Panc1 (cell line): ENCODE measurements around the gene PXK. TPM values are rescaled to one million over a fixed set of nuclear protein-coding genes. Genes with fewer than 3 reads are reported as not detected.
"Not testable (repeated sequence)": the region's sequence is repeated elsewhere in the genome, so short reads cannot be mapped to it uniquely, and the experiment has no call there.

ENCODE experiments used
- ATAC-seq: fragments of 200-7000 bp; cut with Tn5 transposase; 2 replicates; pipeline ENCODE4 v1.9.1; 2020; ENCODE audit warnings: mild to moderate bottlenecking, moderate library complexity
- BruUV-seq: library from RNA; stranded (reverse); fragments of 400-500 nt; replicated peaks from 2 replicates; lab custom pipeline; 2021; lab: Mats Ljungman, UMichigan
- CTCF ChIA-PET: fragments of 300-600 bp; sonication (Branson Sonifier 250); formaldehyde crosslinking; loops from one replicate; lab custom pipeline; 2022; ENCODE audit warnings: antibody characterized with exemption; lab: Charles Lee
- POLR2A ChIA-PET: fragments of 300-600 bp; sonication (Branson Sonifier 250); formaldehyde crosslinking; loops from one replicate; lab custom pipeline; 2022; ENCODE audit warnings: antibody characterized with exemption; lab: Charles Lee
- DNase-seq: peaks from one replicate; pipeline ENCODE4 v3.0.0-alpha.2; 2010; ENCODE audit warnings: low read depth, low spot score
- H3K27ac ChIP-seq: 2 replicates; pipeline ENCODE4 v1.5.1; 2011; ENCODE audit warnings: mild to moderate bottlenecking, low read length, inconsistent platforms
- H3K27me3 ChIP-seq: fragments of 200-500 bp; sonication (Bioruptor generic); 2 replicates; pipeline ENCODE4 v1.6.0; 2014; ENCODE audit warnings: low read length, inconsistent platforms; ENCODE audit not compliant: control insufficient read depth, insufficient read depth
- H3K36me3 ChIP-seq: fragments of 200-500 bp; sonication (Bioruptor generic); 2 replicates; pipeline ENCODE4 v1.5.1; 2014; ENCODE audit warnings: inconsistent platforms, mild to moderate bottlenecking, low read length, moderate library complexity; ENCODE audit not compliant: control insufficient read depth, insufficient read depth
- H3K4me1 ChIP-seq: 2 replicates; pipeline ENCODE4 v1.5.1; 2011; ENCODE audit warnings: inconsistent platforms, mild to moderate bottlenecking, low read length, moderate library complexity; ENCODE audit not compliant: control insufficient read depth, insufficient read depth
- H3K4me3 ChIP-seq, 2 experiments: 2 replicates each; pipeline ENCODE4 v1.5.1; 2011 to 2012; ENCODE audit warnings: low read depth in 2 of 2, low read length in 2 of 2, mild to moderate bottlenecking in 2 of 2, inconsistent platforms in 1 of 2, moderate library complexity in 1 of 2
- H3K9me3 ChIP-seq: fragments of 200-500 bp; sonication (Bioruptor generic); 2 replicates; pipeline ENCODE4 v1.5.1; 2014; ENCODE audit warnings: low read depth, mild to moderate bottlenecking, inconsistent platforms, low read length, moderate library complexity; ENCODE audit not compliant: control insufficient read depth, insufficient read depth
- POLR2AphosphoS5 ChIP-seq: IDR thresholded peaks from 2 replicates; pipeline ENCODE4 v1.6.1; 2012; ENCODE audit warnings: mild to moderate bottlenecking, low read depth, low read length, moderate library complexity
- SIN3A ChIP-seq: IDR thresholded peaks from 2 replicates; pipeline ENCODE4 v1.6.1; 2012; ENCODE audit warnings: low read depth, mild to moderate bottlenecking, low read length, moderate library complexity, borderline replicate concordance; ENCODE audit not compliant: insufficient read depth
- TCF7L2 ChIP-seq: IDR thresholded peaks from 2 replicates; pipeline ENCODE4 v1.6.1; 2011; ENCODE audit warnings: mild to moderate bottlenecking, low read depth, low read length, inconsistent platforms
- in situ Hi-C: cut with HindIII; loops from 2 replicates; pipeline ENCODE4 v1.10.0; 2016; ENCODE audit warnings: low sequenced_read_pairs, low pct_unique_long_range_greater_than_20kb
- intact Hi-C: fragments of 100-400 bp; cut with micrococcal nuclease; formaldehyde crosslinking; loops from one replicate; pipeline ENCODE4 v1.10.0; 2022; ENCODE audit not compliant: unreplicated experiment
- total RNA-seq: library from RNA; stranded (reverse); gene quantifications from one replicate; pipeline ENCODE4 v1.2.1, GENCODE V29; 2021; ENCODE audit not compliant: unreplicated experiment
- TF ChIP-seq, protein P1 (sequence below): fragments of 450-650 bp; IDR thresholded peaks from 2 replicates; pipeline ENCODE4 v1.5.1; 2017; ENCODE audit warnings: mild to moderate bottlenecking
- TF ChIP-seq, protein P2 (sequence below), 2 experiments: IDR thresholded peaks; 2 replicates each; pipeline ENCODE4 v1.6.1; 2011 to 2012; ENCODE audit warnings: low read depth in 2 of 2, control low read depth in 1 of 2, low read length in 1 of 2, mild to moderate bottlenecking in 1 of 2, moderate library complexity in 1 of 2; ENCODE audit not compliant: insufficient read depth in 1 of 2

PXK gene
- total RNA-seq, 1 experiment from 2014 or later: 14.2 TPM

DNA sequence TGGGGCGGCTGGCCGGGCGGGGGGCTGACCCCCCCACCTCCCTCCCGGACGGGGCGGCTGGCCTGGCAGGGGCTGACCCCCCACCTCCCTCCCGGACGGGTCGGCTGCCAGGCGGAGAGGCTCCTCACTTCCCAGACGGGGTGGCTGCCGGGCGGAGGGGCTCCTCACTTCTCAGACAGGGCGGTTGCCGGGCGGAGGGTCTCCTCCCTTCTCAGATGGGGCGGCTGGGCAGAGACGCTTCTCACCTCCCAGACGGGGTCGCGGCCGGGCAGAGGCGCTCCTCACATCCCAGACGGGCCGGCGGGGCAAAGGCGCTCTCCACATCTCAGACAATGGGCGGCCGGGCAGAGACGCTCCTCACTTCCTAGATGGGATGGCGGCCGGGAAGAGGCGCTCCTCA lies 42.2 kb upstream of the PXK start:
- ATAC-seq, H3K27ac ChIP-seq, BruUV-seq, H3K27me3 ChIP-seq, H3K4me3 ChIP-seq, CTCF ChIA-PET, POLR2A ChIA-PET, H3K9me3 ChIP-seq, H3K4me1 ChIP-seq, intact Hi-C loops, DNase-seq, in situ Hi-C loops, H3K36me3 ChIP-seq: not testable (repeated sequence)

DNA sequence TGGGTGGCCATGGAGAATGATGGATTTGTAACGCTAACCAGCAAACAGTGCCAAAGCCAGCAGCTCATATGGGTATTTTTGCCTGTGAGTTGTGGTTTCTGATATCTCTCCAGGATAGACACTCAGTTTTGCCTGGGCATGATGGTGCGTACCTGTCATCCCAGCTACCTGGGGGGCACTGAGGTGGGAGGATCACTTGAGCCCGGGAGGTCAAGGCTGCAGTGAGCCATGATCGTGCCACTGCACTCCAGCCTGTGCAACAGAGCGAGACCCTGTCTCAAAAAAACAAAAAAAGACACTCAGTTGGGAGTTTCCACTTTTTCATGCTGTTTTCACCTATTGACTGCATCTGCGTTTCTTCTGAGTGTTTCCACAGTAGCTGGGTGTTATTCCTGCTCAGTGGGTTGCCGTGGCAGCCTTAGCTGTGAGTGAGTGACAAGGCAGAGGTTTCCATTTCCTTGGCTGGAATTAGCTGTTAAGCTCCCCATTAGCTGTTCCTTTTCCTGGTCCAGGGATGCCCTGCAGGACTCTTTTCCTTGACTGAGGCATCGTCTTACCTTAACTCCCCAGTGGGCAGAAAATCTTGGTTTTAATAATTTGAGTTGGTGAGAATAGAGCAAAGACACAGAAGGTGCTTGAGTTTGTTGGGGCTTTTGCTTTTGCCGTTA lies 40.9 kb upstream of the PXK start:
- no peak for ATAC-seq
- no peak overlapping the region for H3K4me3 ChIP-seq
- in situ Hi-C loops (no loop called here), intact Hi-C loops (no loop called here)
- H3K4me1 ChIP-seq: no peaks in the 10 kb centered on the region
- TF ChIP-seq TCF7L2 (no peak), SIN3A (no peak), POLR2AphosphoS5 (no peak)
- TF ChIP-seq, protein P1, sequence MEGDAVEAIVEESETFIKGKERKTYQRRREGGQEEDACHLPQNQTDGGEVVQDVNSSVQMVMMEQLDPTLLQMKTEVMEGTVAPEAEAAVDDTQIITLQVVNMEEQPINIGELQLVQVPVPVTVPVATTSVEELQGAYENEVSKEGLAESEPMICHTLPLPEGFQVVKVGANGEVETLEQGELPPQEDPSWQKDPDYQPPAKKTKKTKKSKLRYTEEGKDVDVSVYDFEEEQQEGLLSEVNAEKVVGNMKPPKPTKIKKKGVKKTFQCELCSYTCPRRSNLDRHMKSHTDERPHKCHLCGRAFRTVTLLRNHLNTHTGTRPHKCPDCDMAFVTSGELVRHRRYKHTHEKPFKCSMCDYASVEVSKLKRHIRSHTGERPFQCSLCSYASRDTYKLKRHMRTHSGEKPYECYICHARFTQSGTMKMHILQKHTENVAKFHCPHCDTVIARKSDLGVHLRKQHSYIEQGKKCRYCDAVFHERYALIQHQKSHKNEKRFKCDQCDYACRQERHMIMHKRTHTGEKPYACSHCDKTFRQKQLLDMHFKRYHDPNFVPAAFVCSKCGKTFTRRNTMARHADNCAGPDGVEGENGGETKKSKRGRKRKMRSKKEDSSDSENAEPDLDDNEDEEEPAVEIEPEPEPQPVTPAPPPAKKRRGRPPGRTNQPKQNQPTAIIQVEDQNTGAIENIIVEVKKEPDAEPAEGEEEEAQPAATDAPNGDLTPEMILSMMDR: no peak
- TF ChIP-seq, protein P2, sequence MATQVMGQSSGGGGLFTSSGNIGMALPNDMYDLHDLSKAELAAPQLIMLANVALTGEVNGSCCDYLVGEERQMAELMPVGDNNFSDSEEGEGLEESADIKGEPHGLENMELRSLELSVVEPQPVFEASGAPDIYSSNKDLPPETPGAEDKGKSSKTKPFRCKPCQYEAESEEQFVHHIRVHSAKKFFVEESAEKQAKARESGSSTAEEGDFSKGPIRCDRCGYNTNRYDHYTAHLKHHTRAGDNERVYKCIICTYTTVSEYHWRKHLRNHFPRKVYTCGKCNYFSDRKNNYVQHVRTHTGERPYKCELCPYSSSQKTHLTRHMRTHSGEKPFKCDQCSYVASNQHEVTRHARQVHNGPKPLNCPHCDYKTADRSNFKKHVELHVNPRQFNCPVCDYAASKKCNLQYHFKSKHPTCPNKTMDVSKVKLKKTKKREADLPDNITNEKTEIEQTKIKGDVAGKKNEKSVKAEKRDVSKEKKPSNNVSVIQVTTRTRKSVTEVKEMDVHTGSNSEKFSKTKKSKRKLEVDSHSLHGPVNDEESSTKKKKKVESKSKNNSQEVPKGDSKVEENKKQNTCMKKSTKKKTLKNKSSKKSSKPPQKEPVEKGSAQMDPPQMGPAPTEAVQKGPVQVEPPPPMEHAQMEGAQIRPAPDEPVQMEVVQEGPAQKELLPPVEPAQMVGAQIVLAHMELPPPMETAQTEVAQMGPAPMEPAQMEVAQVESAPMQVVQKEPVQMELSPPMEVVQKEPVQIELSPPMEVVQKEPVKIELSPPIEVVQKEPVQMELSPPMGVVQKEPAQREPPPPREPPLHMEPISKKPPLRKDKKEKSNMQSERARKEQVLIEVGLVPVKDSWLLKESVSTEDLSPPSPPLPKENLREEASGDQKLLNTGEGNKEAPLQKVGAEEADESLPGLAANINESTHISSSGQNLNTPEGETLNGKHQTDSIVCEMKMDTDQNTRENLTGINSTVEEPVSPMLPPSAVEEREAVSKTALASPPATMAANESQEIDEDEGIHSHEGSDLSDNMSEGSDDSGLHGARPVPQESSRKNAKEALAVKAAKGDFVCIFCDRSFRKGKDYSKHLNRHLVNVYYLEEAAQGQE (IDR thresholded peaks at IDR 0.05; ENCODE audit: insufficient read depth in 1 of 2, low read depth in 2 of 2, low read length in 1 of 2): no peak
- no peak overlapping the region for H3K27ac ChIP-seq
- no peaks in the 10 kb centered on the region for H3K27me3 ChIP-seq
- H3K36me3 ChIP-seq: no peaks in the 10 kb centered on the region
- DNase-seq: no peak
- CTCF ChIA-PET: no interaction called here
- BruUV-seq: no TSS peak
- H3K9me3 ChIP-seq: no peaks in the 10 kb centered on the region
- POLR2A ChIA-PET: no interaction called here

DNA sequence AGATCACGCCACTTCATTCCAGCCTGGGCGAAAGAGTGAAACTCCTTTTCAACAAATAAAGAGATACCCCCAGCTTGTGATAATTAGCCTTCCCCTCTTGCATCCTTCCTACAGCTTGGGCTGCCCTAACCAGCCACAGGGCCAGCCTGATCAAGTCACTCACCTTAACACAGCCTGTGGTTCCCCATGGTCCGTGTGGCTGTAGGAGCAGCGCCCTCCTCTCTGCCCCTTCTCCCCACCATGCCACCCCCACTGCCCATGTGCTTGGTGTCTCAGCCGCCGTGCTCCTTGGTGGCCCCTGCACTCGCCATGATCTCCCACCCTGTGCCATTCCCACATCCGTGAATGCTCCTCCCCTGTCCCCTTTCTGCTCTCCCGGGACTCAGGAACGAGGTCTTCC lies 39.8 kb upstream of the PXK start:
- no peak overlapping the region for H3K27ac ChIP-seq
- DNase-seq (no peak), ATAC-seq (no peak)
- H3K9me3 ChIP-seq: no peaks in the 10 kb centered on the region
- BruUV-seq: no TSS peak
- TF ChIP-seq TCF7L2 (no peak), SIN3A (no peak), POLR2AphosphoS5 (no peak)
- TF ChIP-seq, protein P1: no peak
- TF ChIP-seq, protein P2 (IDR thresholded peaks at IDR 0.05; ENCODE audit: insufficient read depth in 1 of 2, low read depth in 2 of 2, low read length in 1 of 2): no peak
- H3K36me3 ChIP-seq: no peaks in the 10 kb centered on the region
- ChIA-PET CTCF (no interaction called here), POLR2A (no interaction called here)
- in situ Hi-C loops (no loop called here), intact Hi-C loops (no loop called here)
- no peak overlapping the region for H3K4me3 ChIP-seq
- H3K4me1 ChIP-seq: no peaks in the 10 kb centered on the region
- no peaks in the 10 kb centered on the region for H3K27me3 ChIP-seq
